Tongue (tissue), 2 donors: Measurements from ENCODE around the gene TEX26. TPM values are rescaled to one million over a fixed set of nuclear protein-coding genes. Genes with fewer than 3 reads are reported as not detected.

Experiments used
- DNase-seq: peaks from one replicate; pipeline ENCODE4 v3.0.0-alpha.2; 2015
- total RNA-seq: library from RNA; depleted of rRNA; stranded (reverse); fragments of >200 nt; gene quantifications from one replicate; pipeline ENCODE4 v1.2.3, GENCODE V29; 2014

TEX26 gene
- total RNA-seq, 1 donor from 2014 or later = not detected

DNA sequence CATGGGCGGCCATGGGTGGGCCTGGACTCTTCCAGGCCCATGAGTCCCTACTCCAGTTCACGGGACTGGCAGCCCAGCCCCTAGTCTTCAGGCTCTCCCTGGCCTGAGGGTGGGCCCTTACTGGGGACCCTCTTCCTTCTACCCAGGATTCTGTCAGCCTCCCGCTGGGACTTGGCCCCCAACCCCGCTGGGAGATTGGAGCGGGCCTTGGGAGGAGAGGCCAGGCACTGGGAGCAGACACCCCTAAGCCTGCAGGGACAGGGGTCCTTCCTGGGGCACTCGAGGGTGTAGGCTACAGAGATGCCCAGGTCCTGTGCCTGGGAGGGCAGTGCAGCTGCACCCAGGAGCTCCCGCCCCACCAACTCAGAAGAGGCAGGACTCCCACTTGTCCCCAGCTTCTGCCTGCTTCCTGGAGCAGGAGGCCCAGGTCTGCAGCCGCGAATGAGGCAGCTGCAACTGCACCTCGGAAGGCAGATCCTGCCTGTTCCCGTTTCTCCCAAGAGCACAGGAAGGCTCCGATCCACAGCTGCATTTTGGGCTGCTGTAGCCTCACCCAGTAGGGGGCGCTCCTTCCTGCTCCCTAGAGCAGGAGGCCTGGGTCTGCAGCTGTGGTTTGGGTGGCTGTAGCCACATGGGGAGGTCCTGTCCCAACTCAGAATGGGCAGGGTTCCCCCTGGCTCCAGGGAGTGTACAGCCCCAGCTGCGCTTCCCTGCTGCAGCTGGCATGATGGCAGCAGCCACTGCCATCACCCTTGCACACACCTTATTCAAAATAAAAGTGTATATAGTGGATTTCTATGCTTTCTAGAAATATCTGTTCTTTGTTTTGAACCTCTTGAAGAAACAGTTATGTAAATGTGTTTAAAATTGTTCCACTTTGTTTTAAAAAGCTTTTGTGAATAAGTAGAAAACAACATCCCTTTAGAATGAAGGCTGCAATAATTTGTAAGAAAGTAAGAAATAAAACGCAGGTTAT is 46.8 kb downstream of the TEX26 start:
- peak; percentile 44 for DNase-seq

GRCh38 chr13:30982506-30982905 is 50.0 kb downstream of the TEX26 start:
- DNase-seq = no peak

GRCh38 chr13:30982906-30983305 is 50.5 kb downstream of the TEX26 start:
- DNase-seq = no peak

GRCh38 chr13:30983431-30983830 is 51.0 kb downstream of the TEX26 start:
- DNase-seq = no peak

DNA sequence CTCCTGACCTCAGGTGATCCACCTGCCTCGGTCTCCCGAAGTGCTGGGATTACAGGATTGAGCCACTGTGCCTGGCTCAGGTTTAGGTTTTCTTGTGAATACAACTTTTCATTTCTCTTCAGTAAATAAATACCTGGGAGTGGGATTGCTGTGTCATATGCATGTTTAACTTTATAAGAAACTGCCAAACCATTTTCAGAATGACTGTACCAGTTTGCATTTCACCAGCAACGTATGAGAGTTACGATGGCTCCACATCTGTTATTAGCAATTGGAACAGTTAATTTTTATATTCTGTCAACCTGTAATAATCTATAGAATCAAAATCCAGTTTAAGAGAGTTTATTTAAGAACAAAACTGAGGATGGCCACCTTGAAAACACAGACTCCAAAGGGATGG is 52.2 kb downstream of the TEX26 start:
- DNase-seq = no peak

GRCh38 chr13:30985637-30986205 is 53.3 kb downstream of the TEX26 start:
- DNase-seq = no peak

GRCh38 chr13:30991184-30991583 is 58.7 kb downstream of the TEX26 start:
- no peak for DNase-seq

DNA sequence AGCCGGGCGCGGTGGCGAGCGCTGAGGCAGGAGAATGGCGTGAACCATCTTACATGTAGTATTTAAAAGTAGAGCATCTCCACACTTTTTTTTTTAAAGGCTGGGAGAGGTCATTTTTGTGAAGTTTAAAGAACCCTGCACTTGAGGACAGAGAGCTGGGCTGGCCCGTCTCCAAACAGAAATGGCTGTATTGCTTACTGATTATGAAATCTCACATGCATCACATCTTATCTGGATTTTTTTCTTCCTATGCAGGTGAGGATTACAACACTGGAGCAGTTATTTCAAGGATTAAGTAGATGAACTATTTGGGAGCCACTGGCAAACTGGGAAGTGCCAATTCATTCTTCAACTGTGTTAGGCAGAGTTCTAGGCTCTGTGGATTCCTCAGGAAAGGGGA is 59.5 kb downstream of the TEX26 start:
- no peak for DNase-seq

GRCh38 chr13:30995331-30995730 is 62.9 kb downstream of the TEX26 start:
- no peak for DNase-seq

DNA sequence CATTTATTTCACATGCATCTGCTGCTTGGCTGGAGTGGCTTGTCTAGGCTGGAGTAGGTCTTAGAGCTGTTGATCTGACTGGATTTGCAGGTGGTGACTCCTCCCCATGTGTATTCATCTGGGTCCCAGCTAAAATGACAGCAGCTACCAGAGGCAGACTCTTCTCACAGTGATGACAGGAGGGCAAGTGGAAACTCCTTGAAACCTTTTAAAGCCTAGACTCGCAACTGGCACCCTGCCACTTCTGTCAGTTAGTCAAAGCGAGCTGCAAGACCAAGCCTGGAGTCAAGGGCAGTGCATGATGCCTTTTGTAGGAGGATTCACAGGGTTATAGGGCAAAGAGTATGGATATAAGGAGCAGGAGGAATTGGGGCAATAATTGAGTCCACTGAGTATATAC is 65.2 kb downstream of the TEX26 start:
- DNase-seq = peak; percentile 82

- peak; percentile 82 for DNase-seq
Measured at GRCh38 chr13:30998136-30999088, 66.0 kb downstream of the TEX26 start.

DNA sequence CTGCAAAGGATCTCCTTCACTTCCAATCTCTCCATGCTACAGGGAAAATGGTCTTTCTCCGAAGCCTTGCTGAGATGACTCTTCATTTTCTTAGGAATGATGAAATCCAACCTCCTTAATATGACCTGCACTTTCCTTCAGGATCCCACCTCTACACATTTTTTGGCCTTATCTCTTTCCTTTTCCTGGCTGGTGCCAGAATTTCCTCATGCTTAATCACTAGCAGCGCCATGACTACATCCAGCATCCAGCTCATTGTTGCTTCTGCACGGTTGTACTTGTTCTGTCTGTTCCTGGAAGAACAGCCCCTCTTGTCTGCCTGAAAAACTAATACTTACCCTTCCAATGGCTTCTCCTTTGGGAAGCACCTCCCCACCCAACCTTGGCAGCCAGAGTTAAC is 68.4 kb downstream of the TEX26 start:
- DNase-seq = no peak

DNA sequence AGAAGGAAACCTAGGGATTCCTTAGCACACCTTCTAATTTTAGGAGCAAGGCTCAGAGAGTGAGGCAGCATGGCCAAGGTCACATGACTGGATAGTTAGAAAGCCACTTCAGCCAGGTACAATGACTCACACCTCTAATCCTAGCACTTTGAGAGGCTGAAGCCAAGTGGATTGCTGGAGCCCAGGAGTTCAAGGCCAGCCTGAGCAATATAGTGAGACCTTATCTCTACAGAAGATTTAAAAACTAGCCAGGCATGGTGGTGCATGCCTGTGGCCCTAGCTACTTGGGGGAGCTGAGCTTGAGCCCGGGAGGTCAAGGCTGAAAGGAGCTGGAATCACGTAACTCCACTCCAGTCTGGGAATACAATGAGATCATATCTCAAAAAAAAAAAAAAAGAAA is 69.2 kb downstream of the TEX26 start:
- DNase-seq = no peak

DNA sequence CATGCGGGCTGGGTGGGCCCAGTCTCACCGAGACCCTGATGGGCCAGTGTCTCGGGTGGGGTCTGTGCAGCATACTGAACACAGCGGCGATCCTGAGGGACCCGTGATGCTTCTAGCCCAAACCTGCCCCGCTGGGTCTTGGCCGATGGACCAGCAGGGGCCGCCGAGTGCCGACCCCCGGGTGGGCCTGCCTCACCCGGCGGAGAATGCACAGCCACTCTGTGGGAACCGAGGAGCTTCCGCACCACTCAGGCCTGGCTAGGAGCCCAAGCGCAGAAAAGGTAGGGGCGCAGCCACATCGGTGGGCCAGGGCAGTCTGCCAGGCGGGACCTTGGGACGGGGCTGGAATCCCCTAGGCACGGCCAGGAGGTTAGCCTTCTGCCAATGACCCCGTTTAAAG is 72.6 kb downstream of the TEX26 start:
- no peak for DNase-seq

DNA sequence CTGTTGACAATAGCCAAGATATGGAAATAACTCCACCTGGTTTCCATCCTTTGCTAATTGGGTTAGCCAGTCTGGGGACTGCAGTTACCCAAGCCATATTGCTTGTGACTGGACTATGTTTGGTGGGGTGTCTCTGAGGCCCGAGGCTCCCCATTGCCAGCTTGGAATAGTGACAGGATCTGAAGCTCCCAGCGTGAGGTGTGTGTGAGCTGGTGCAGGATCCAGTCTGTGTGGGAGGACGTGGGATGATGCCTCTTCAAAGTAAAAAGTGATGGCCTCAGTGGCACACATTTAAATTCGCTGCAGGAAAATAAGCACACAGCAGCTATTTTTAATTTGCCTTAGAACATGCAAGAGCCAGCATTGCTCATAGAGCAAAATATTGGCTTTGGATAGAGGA is 75.0 kb downstream of the TEX26 start:
- DNase-seq = no peak

DNA sequence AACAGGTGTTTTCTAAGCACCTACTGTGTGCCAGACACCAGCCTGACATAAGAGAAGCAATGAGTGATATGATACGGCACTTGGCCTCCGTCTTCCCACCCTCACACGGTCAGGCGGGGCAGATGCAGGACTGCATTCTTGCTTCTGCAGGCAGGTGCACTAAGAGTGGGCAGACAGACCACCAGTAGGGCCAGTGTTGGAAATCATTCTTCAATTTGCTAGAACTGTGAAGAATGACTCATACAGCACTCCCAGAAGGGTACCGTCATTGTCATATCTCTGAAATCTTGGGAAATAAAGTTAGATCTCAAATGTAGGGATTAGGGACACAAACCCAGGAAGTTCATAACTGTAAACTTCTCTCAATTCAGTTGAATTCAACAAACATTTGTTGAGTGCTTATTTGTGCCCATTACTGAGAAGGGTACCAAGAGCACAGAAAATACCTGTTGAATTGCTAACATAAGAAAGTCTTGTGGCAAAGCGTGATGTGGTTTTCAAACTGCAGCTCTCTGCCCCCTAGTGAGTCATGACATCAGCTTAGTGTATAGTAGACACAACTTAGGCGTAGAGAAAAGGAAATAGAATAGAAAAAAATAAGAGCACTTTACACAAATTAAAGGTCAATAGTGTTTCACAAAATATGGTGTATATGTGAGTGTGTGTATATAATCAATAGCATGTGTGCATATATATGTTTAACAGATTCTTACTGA is 76.1 kb downstream of the TEX26 start:
- DNase-seq = no peak

DNA sequence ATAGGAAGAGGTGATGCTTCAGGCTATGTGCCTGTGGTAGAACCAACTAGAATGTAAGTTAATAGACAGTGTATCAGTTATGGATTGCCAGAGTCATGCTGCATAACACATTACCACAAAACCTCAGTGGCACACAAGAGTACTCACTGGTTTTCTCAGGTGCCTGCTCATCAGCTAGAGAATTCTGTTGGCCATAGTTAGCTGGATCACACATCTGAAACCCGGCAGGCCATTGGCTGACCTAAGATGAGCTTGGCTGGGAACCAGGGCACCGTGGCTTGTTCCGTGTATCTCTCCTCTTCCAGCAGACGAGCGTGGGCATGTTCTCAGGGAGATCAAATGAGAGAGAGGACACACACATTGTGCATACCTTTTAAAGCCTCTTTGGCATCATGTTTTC is 76.7 kb downstream of the TEX26 start:
- no peak for DNase-seq

GRCh38 chr13:31010296-31010695 is 77.8 kb downstream of the TEX26 start:
- no peak for DNase-seq

- no peak for DNase-seq
Measured at GRCh38 chr13:31011193-31011860, 78.9 kb downstream of the TEX26 start.

- DNase-seq = peak; percentile 26
Measured at GRCh38 chr13:31011901-31012654, 79.6 kb downstream of the TEX26 start.

- DNase-seq = peak; percentile 35
Measured at GRCh38 chr13:31012655-31013024, 80.2 kb downstream of the TEX26 start.
